Gastroesophageal sphincter (tissue), 4 donors: Measurements from ENCODE around the gene RAB6A. TPM values are rescaled to one million over a fixed set of nuclear protein-coding genes. Genes with fewer than 3 reads are reported as not detected.
"Not testable (repeated sequence)": the region's sequence is repeated elsewhere in the genome, so short reads cannot be mapped to it uniquely, and the experiment has no call there.

Experiments used
- ATAC-seq: fragments of 150-250 bp; one replicate; pipeline ENCODE4 v1.9.1; 2016; ENCODE audit warnings: mild to moderate bottlenecking, moderate library complexity
- H3K27ac ChIP-seq, 4 donors: fragments of 200-600 bp; sonication (generic) in 3 of 4; 1 replicate in 3 of 4; 2 replicates in 1 of 4; pipeline ENCODE4 v1.5.1; 2016 to 2019
- H3K27me3 ChIP-seq: fragments of 200-600 bp; sonication (generic); one replicate; pipeline ENCODE4 v1.5.1; 2019
- H3K36me3 ChIP-seq, 2 donors: fragments of 200-600 bp; sonication (generic); one replicate each; pipeline ENCODE4 v1.5.1; 2019; ENCODE audit warnings: control low read depth in 1 of 2
- H3K4me1 ChIP-seq, 3 donors: fragments of 200-600 bp; sonication (generic); 1 replicate in 2 of 3; 2 replicates in 1 of 3; pipeline ENCODE4 v1.5.1; 2016 to 2019; ENCODE audit warnings: control low read depth in 2 of 3
- H3K4me3 ChIP-seq, 2 donors: fragments of 200-600 bp; sonication (generic); one replicate each; pipeline ENCODE4 v1.5.1; 2019; ENCODE audit warnings: mild to moderate bottlenecking in 1 of 2, moderate library complexity in 1 of 2
- H3K9me3 ChIP-seq, 3 donors: fragments of 200-600 bp; sonication (generic); one replicate each; pipeline ENCODE4 v1.5.1; 2017 to 2019; ENCODE audit warnings: control low read depth in 2 of 3
- EP300 ChIP-seq: sonication (generic); formaldehyde crosslinking; IDR thresholded peaks from one replicate; pipeline ENCODE4 v1.6.1; 2017; ENCODE audit warnings: antibody characterized with exemption, mild to moderate bottlenecking
- POLR2A ChIP-seq, 2 donors: fragments of 450-650 bp; IDR thresholded peaks; one replicate each; pipeline ENCODE4 v1.6.1; 2017; ENCODE audit warnings: antibody characterized with exemption in 2 of 2, mild to moderate bottlenecking in 2 of 2, moderate library complexity in 1 of 2
- POLR2AphosphoS5 ChIP-seq: sonication (generic); formaldehyde crosslinking; IDR thresholded peaks from one replicate; pipeline ENCODE4 v1.6.1; 2017; ENCODE audit warnings: antibody characterized with exemption
- WGBS, 2 donors: methylation state at CpG; one replicate each; pipeline ENCODE4 v1.1.5; 2018; ENCODE audit warnings: low coverage in 1 of 2; 5-methylcytosine and 5-hydroxymethylcytosine counted together
- total RNA-seq, 4 donors: library from RNA; depleted of rRNA; stranded (reverse); fragments of >200 nt; gene quantifications; one replicate each; pipeline ENCODE4 v1.1.0, GENCODE V29; 2016
- TF ChIP-seq, protein P1 (sequence below), 4 experiments: fragments of 200-600 bp in 2 of 4; fragments of 450-650 bp in 2 of 4; sonication (generic) in 1 of 4; IDR thresholded peaks; one replicate each; pipeline ENCODE4 v1.5.1; 2017 to 2019; ENCODE audit warnings: antibody characterized with exemption in 4 of 4, mild to moderate bottlenecking in 2 of 4, moderate library complexity in 2 of 4

The RAB6A gene
- total RNA-seq, 4 donors from 2014 or later, result 134 to 168 (median 149) TPM

DNA sequence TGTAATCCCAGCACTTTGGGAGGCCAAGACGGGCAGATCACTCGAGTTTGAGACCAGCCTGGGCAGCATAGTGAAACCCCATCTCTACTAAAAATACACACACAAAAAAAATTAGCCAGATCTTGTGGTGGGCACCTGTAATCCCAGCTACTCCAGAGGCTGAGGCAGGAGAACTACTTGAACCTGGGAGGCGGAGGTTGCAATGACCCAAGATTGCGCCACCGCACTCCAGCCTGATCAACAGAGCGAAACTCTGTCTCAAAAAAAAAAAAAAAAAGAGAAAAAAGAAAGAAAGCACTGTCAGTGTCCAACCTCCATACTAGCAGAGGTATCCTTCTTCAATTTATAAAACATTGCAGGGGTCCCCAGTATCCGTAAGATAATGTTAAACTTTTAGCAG, 17.8 kb downstream of the RAB6A start:
- Histone ChIP-seq H3K27me3 (no peaks in the 10 kb centered on the region), H3K27ac (no peak overlapping the region), H3K4me3 (no peak overlapping the region), H3K36me3 (no peaks in the 10 kb centered on the region), H3K4me1 (peaks cover 0 to 33% (median 0%) of the 10 kb centered on the region in 3 donors), H3K9me3 (no peaks in the 10 kb centered on the region)
- WGBS, 2 donors, result 95% methylated on average over 7 of the region's 7 CpGs; no CpG with 5 or more reads in 1 of the 2 donors
- no peak for ATAC-seq
- TF ChIP-seq POLR2A (IDR thresholded peaks at IDR 0.05), result no peak
- TF ChIP-seq POLR2AphosphoS5, result no peak
- no peak for TF ChIP-seq EP300
- TF ChIP-seq, protein P1, sequence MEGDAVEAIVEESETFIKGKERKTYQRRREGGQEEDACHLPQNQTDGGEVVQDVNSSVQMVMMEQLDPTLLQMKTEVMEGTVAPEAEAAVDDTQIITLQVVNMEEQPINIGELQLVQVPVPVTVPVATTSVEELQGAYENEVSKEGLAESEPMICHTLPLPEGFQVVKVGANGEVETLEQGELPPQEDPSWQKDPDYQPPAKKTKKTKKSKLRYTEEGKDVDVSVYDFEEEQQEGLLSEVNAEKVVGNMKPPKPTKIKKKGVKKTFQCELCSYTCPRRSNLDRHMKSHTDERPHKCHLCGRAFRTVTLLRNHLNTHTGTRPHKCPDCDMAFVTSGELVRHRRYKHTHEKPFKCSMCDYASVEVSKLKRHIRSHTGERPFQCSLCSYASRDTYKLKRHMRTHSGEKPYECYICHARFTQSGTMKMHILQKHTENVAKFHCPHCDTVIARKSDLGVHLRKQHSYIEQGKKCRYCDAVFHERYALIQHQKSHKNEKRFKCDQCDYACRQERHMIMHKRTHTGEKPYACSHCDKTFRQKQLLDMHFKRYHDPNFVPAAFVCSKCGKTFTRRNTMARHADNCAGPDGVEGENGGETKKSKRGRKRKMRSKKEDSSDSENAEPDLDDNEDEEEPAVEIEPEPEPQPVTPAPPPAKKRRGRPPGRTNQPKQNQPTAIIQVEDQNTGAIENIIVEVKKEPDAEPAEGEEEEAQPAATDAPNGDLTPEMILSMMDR (IDR thresholded peaks at IDR 0.05), result no peak

DNA sequence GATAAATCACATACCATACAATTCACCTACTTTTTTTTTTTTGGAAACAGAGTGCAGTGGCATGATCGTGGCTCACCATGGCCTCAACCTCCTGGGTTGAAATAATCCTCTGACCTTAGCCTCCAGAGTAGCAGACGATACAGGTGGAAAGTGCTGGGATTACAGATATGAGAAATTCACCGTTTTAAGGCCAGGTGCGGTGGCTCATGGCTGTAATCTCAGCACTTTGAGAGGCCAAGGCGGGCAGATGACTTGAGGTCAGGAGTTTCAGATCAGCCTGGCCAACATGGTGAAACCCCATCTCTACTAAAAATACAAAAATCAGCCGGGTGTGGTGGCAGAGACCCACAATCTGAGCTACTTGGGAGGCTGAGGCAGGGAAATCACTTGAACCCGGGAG, 24.9 kb downstream of the RAB6A start:
- 64 to 93% methylated on average over 5 of the region's 7 CpGs for WGBS, 2 donors
- H3K27me3 ChIP-seq, ATAC-seq, H3K9me3 ChIP-seq, H3K4me3 ChIP-seq, H3K27ac ChIP-seq, H3K36me3 ChIP-seq: not testable (repeated sequence)
- H3K4me1 ChIP-seq, result peaks cover 0 to 32% (median 0%) of the 10 kb centered on the region in 3 donors

DNA sequence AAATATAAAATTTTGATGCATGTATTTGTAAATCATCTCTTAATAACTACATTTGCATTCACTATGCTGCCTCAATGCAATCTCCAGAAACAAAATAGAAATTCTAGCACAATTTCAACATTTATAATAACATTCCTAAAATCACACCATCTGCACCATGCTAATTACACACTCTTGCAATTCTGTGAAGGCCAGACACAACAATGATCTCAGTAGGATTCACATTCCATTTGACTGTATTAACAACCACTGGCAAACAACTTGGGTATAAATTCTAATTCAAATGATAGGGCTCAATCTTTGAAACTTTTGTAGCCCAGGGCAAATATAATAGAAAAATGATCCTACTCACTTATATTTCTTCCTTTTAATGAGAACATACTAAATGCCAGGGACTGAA, 25.9 kb downstream of the RAB6A start:
- Histone ChIP-seq H3K4me1 (peaks cover 0 to 32% (median 0%) of the 10 kb centered on the region in 3 donors), H3K36me3 (peaks cover 0 to 7% of the 10 kb centered on the region in 2 donors), H3K9me3 (no peaks in the 10 kb centered on the region), H3K4me3 (no peak overlapping the region), H3K27me3 (no peaks in the 10 kb centered on the region), H3K27ac (no peak overlapping the region)
- no peak for TF ChIP-seq POLR2A (IDR thresholded peaks at IDR 0.05)
- TF ChIP-seq EP300, result no peak
- TF ChIP-seq, protein P1 (IDR thresholded peaks at IDR 0.05), result no peak
- no peak for TF ChIP-seq POLR2AphosphoS5
- ATAC-seq, result no peak

DNA sequence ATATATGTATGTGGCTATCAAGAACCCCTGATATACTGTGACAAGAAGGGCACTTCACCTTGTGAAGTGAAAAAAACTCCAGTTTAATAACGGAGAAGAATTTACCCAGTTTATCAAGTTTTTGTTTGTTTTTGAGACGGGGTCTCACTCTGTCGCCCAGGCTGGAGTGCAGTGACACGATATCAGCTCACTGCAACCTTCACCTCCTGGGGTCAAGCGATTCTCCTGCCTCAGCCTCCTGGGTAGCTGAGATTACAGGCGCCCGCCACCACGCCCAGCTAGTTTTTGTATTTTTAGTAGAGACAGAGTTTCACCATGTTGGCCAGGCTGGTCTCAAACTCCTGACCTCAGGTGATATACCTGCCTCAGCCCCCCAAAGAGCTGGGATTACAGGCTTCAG, 26.9 kb downstream of the RAB6A start:
- Histone ChIP-seq H3K4me1 (peaks cover 0 to 32% (median 0%) of the 10 kb centered on the region in 3 donors), H3K36me3 (peaks cover 0 to 12% of the 10 kb centered on the region in 2 donors)
- not testable (repeated sequence) for H3K27me3 ChIP-seq, H3K4me3 ChIP-seq, H3K9me3 ChIP-seq, H3K27ac ChIP-seq, ATAC-seq
- 97 to 99% methylated on average over 5 to 8 of the region's 8 CpGs for WGBS, 2 donors

DNA sequence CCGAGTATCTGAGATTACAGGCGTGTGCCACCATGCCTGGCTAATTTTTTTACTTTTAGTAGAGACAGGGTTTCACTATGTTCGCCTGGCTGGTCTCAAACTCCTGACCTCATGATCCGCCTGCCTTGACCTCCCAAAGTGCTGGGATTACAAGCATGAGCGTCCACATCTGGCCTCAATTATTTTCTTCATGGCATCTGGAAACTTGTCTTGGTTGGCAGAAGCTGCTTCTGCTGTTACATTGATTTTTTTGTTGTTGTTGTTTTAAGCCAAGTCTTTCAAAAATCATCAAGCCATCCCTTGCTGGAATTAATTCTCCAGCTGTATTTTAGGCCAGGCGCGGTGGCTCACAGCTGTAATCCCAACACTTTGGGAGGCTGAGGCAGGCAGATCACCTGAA, 27.9 kb downstream of the RAB6A start:
- WGBS, 2 donors, result 87 to 98% methylated on average over 5 to 6 of the region's 7 CpGs
- H3K27me3 ChIP-seq, ATAC-seq, H3K9me3 ChIP-seq, H3K27ac ChIP-seq, H3K4me3 ChIP-seq: not testable (repeated sequence)
- peaks cover 0 to 24% (median 0%) of the 10 kb centered on the region in 3 donors for H3K4me1 ChIP-seq
- H3K36me3 ChIP-seq, result peaks cover 0 to 12% of the 10 kb centered on the region in 2 donors

DNA sequence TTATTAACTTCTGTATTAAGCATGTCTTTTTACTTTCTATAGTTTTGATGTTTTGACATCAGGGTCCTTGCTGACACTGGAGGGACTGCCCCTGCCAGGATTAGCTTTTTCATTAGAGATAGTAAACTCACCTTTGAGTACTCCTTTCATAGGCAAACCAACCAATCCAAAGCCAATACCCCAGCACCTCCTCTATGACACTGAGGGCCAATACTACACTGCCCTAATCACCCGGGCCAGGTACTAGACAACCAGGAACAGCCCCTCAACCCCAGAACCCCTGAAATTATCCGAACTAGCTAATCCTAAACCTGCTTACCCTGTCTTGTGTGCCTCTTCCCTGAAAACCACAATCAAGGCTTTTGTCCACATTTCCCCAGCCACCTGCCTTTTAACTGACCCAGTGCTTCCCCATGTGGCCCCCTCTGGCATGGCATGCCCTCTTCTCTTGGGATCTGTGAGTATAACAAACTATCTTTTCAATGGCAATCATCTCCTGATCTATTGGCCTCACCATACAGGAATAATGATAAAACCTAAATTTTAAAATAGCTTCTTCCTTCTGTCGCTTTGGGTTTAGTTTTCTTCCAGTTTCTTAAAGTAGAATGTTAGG, 31.2 kb downstream of the RAB6A start:
- TF ChIP-seq, protein P1 (IDR thresholded peaks at IDR 0.05), result peak in 1 of 4 experiments; percentile 21
- no peak for TF ChIP-seq POLR2AphosphoS5
- Histone ChIP-seq H3K36me3 (peaks cover 0 to 8% of the 10 kb centered on the region in 2 donors), H3K4me1 (peaks cover 0 to 7% (median 0%) of the 10 kb centered on the region in 3 donors), H3K9me3 (no peaks in the 10 kb centered on the region), H3K27me3 (no peaks in the 10 kb centered on the region), H3K27ac (no peak overlapping the region), H3K4me3 (no peak overlapping the region)
- WGBS, 2 donors, result 84 to 93% methylated on average over 3 of the region's 3 CpGs
- ATAC-seq, result no peak
